ENCODE measurements around the gene GEN1. TPM values are rescaled to one million over a fixed set of nuclear protein-coding genes. Genes with fewer than 3 reads are reported as not detected.

The GEN1 gene
- total RNA-seq, 1 experiment from 2014 or later: 36.5 TPM

DNA sequence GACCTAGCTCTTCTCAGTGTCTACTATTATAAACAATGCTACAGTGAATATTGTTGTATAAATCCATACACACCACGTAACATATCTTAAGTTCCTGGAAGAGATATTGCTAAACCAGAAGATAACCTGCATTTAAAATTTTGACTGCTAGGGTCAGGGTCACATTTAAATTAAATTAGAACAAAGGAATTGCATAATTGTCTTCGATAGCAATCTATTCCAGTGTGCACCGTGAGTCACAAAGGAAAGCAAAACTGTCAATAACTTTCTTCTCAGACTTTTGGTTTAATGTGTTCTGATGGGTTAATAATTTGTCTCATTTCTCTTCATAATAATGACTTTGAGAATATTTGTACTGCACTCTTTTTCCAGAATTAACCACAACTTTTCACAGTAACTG is 4.2 kb downstream of the GEN1 start:
- no peaks in the 10 kb centered on the region; the same call in none of the 2 replicates for H3K4me1 ChIP-seq
- CTCF ChIA-PET: no interaction called here
- H3K27me3 ChIP-seq (replicated peaks; ENCODE audit: control insufficient read depth, insufficient read depth, low read length): no peaks in the 10 kb centered on the region
- Mint-ChIP-seq H3K4me1 (ENCODE audit: low read depth, unreplicated experiment) (no peaks in the 10 kb centered on the region), H3K27me3 (ENCODE audit: insufficient read depth, unreplicated experiment) (no peaks in the 10 kb centered on the region), H3K4me3 (ENCODE audit: unreplicated experiment) (no peak overlapping the region), H3K27ac (ENCODE audit: unreplicated experiment) (no peak overlapping the region), H3K36me3 (ENCODE audit: insufficient read depth, unreplicated experiment) (peaks cover 27% of the 10 kb centered on the region), H3K9me3 (ENCODE audit: unreplicated experiment) (no peaks in the 10 kb centered on the region)
- H3K4me3 ChIP-seq (ENCODE audit: low read depth, low read length): no peak overlapping the region
- BruUV-seq (replicated peaks): no TSS peak
- POLR2A ChIA-PET: no interaction called here
- DNase-seq: no peak
- H3K36me3 ChIP-seq (ENCODE audit: control insufficient read depth, insufficient read depth, low read length): no peaks in the 10 kb centered on the region
- H3K9me3 ChIP-seq: no peaks in the 10 kb centered on the region; the same call in 1 of the 2 replicates
- intact Hi-C loops (cut with micrococcal nuclease; ENCODE audit: unreplicated experiment): no loop called here
- TF ChIP-seq, protein P1, sequence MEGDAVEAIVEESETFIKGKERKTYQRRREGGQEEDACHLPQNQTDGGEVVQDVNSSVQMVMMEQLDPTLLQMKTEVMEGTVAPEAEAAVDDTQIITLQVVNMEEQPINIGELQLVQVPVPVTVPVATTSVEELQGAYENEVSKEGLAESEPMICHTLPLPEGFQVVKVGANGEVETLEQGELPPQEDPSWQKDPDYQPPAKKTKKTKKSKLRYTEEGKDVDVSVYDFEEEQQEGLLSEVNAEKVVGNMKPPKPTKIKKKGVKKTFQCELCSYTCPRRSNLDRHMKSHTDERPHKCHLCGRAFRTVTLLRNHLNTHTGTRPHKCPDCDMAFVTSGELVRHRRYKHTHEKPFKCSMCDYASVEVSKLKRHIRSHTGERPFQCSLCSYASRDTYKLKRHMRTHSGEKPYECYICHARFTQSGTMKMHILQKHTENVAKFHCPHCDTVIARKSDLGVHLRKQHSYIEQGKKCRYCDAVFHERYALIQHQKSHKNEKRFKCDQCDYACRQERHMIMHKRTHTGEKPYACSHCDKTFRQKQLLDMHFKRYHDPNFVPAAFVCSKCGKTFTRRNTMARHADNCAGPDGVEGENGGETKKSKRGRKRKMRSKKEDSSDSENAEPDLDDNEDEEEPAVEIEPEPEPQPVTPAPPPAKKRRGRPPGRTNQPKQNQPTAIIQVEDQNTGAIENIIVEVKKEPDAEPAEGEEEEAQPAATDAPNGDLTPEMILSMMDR (IDR thresholded peaks at IDR 0.05; ENCODE audit: insufficient read depth in 1 of 2, low read depth in 1 of 2, low read length in 1 of 2, severe bottlenecking in 1 of 2, unreplicated experiment in 1 of 2): no peak

DNA sequence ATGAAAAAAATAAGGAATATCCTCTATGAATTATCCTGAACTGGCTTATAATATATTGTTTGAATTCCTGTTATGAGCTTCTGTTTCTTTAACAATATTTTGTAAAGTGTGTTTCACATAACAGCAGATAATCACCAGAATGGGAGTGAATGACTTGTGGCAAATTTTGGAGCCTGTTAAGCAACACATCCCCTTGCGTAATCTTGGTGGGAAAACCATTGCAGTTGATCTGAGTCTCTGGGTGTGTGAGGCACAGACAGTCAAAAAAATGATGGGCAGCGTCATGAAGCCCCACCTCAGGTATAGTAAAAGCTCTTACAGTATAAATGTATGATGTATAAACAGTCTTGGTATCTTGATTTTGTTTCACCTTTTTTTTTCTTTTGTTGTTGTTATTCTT is 5.9 kb downstream of the GEN1 start:
- Mint-ChIP-seq H3K36me3 (ENCODE audit: insufficient read depth, unreplicated experiment) (peaks cover 33% of the 10 kb centered on the region), H3K4me1 (ENCODE audit: low read depth, unreplicated experiment) (no peaks in the 10 kb centered on the region), H3K27me3 (ENCODE audit: insufficient read depth, unreplicated experiment) (no peaks in the 10 kb centered on the region), H3K27ac (ENCODE audit: unreplicated experiment) (no peak overlapping the region), H3K9me3 (ENCODE audit: unreplicated experiment) (no peaks in the 10 kb centered on the region), H3K4me3 (ENCODE audit: unreplicated experiment) (no peak overlapping the region)
- Histone ChIP-seq H3K4me1 (no peaks in the 10 kb centered on the region; the same call in none of the 2 replicates), H3K9me3 (no peaks in the 10 kb centered on the region; the same call in 1 of the 2 replicates), H3K4me3 (ENCODE audit: low read depth, low read length) (no peak overlapping the region), H3K36me3 (ENCODE audit: control insufficient read depth, insufficient read depth, low read length) (no peaks in the 10 kb centered on the region), H3K27me3 (replicated peaks; ENCODE audit: control insufficient read depth, insufficient read depth, low read length) (no peaks in the 10 kb centered on the region)
- BruUV-seq (replicated peaks): no TSS peak
- intact Hi-C loops (cut with micrococcal nuclease; ENCODE audit: unreplicated experiment): no loop called here
- TF ChIP-seq, protein P1 (IDR thresholded peaks at IDR 0.05; ENCODE audit: insufficient read depth in 1 of 2, low read depth in 1 of 2, low read length in 1 of 2, severe bottlenecking in 1 of 2, unreplicated experiment in 1 of 2): no peak
- ChIA-PET POLR2A (interaction anchor here (0.7 kb wide), 1 partner anchor 41 kb away, joined by 5 read pairs; no protein-coding TSS in a partner anchor), CTCF (no interaction called here)
- no peak for DNase-seq

DNA sequence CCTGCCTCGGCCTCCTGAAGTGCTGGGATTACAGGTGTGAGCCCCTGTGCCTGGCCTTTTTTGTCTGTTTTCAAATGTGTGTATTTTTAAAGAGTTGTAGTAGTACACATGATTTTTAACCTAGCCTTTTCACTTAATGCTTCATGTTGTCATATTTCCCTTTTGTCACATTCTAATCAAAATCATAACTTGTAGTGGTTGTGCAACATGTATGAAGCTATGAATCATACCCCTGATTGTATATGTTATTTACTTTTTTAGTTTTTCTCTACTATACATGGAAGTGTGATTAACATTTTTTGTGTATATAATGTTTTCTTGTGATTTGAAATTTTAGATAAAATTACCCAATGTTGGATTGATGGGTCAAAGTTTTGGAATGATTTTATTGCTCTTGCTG is 8.5 kb downstream of the GEN1 start:
- Histone ChIP-seq H3K36me3 (ENCODE audit: control insufficient read depth, insufficient read depth, low read length) (no peaks in the 10 kb centered on the region), H3K9me3 (no peaks in the 10 kb centered on the region; the same call in 1 of the 2 replicates), H3K4me1 (no peaks in the 10 kb centered on the region; the same call in 1 of the 2 replicates), H3K4me3 (ENCODE audit: low read depth, low read length) (no peak overlapping the region), H3K27me3 (replicated peaks; ENCODE audit: control insufficient read depth, insufficient read depth, low read length) (no peaks in the 10 kb centered on the region)
- TF ChIP-seq, protein P1 (IDR thresholded peaks at IDR 0.05; ENCODE audit: insufficient read depth in 1 of 2, low read depth in 1 of 2, low read length in 1 of 2, severe bottlenecking in 1 of 2, unreplicated experiment in 1 of 2): no peak
- H3K9me3 Mint-ChIP-seq (ENCODE audit: unreplicated experiment): no peaks in the 10 kb centered on the region
- H3K27ac Mint-ChIP-seq (ENCODE audit: unreplicated experiment): no peak overlapping the region
- intact Hi-C loops (cut with micrococcal nuclease; ENCODE audit: unreplicated experiment): no loop called here
- no peak overlapping the region for H3K4me3 Mint-ChIP-seq (ENCODE audit: unreplicated experiment)
- BruUV-seq (replicated peaks): no TSS peak
- H3K4me1 Mint-ChIP-seq (ENCODE audit: low read depth, unreplicated experiment): no peaks in the 10 kb centered on the region
- no peak for DNase-seq
- CTCF ChIA-PET: no interaction called here
- H3K27me3 Mint-ChIP-seq (ENCODE audit: insufficient read depth, unreplicated experiment): no peaks in the 10 kb centered on the region
- peaks cover 41% of the 10 kb centered on the region for H3K36me3 Mint-ChIP-seq (ENCODE audit: insufficient read depth, unreplicated experiment)
- POLR2A ChIA-PET: no interaction called here
